Kidney epithelial cell (primary cell): ENCODE results near the gene TRIP11. TPM values are rescaled to one million over a fixed set of nuclear protein-coding genes. Genes with fewer than 3 reads are reported as not detected.

Experiments
- DNase-seq: peaks from one replicate; pipeline ENCODE4 v3.0.0-alpha.2; 2010; ENCODE audit warnings: low read depth
- H3K27me3 ChIP-seq: 2 replicates; pipeline ENCODE4 v1.6.0; 2011; ENCODE audit warnings: low read length; ENCODE audit not compliant: control insufficient read depth, insufficient read depth
- H3K36me3 ChIP-seq: 2 replicates; pipeline ENCODE4 v1.5.1; 2011; ENCODE audit warnings: low read length; ENCODE audit not compliant: control insufficient read depth, insufficient read depth
- H3K4me3 ChIP-seq: 2 replicates; pipeline ENCODE4 v1.5.1; 2011; ENCODE audit warnings: low read depth, mild to moderate bottlenecking, control low read depth, low read length
- CTCF ChIP-seq: IDR thresholded peaks from 2 replicates; pipeline ENCODE4 v1.5.1; 2011; ENCODE audit warnings: mild to moderate bottlenecking, moderate library complexity, low read length, control low read depth, inconsistent platforms; ENCODE audit not compliant: insufficient read depth, poor library complexity, severe bottlenecking
- total RNA-seq: library from RNA; depleted of rRNA; stranded (reverse); fragments of >200 nt; gene quantifications from 2 replicates; pipeline ENCODE4 v1.2.3, GENCODE V29; 2015

Gene TRIP11
- total RNA-seq, 1 donor from 2014 or later = 19.4 TPM

DNA sequence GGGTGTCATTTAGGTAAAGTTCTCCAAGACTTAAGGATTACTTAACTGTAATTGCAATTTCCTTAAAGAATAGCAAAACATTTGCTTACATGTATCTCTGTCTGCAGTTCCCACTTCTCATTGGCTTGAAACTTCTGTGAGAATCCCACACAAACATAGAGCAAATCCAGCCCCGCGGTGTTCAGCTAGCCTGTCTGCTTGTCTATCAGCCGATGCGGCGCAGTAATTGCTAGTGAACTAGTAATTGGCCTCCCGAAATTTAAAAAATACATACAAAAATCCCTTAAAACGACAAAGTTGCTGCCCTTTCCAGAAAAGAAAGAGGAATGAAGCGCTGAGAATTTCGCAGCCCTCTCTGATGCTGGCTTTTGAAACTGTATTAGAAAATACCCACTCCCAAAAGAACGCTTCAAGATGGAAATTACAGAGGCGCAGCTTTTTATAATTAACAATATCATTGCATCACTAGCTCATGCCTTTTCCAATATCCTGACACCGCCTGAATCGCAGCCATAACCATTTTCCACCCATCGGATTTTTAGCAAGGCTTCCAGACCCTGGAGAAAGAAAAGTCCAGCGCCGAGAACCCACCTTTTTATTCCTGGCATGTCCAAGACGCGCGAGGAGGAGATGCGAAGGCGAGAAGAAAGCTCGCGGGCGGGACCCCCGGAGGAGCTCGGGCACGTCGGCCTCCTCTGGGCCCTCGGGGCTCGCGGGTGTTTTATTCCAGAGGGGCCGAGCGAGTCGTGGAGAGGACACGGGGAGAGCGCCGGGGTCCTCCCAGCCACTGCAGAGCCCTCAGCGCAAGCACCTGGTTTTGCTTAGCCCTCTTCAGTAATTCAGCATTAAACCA lies 93.0 kb downstream of the TRIP11 start:
- no peak for DNase-seq
- no peaks in the 10 kb centered on the region for H3K36me3 ChIP-seq
- H3K4me3 ChIP-seq = peak overlapping the region; percentile 51
- TF ChIP-seq CTCF = no peak
- peaks cover 3% of the 10 kb centered on the region for H3K27me3 ChIP-seq

GRCh38 chr14:91945751-91946621 lies 93.9 kb downstream of the TRIP11 start:
- TF ChIP-seq CTCF = no peak
- DNase-seq = no peak
- H3K27me3 ChIP-seq = peaks cover 3% of the 10 kb centered on the region
- no peak overlapping the region for H3K4me3 ChIP-seq
- no peaks in the 10 kb centered on the region for H3K36me3 ChIP-seq

- no peak for DNase-seq
Measured at GRCh38 chr14:91942946-91943345, 96.9 kb downstream of the TRIP11 start.

DNA sequence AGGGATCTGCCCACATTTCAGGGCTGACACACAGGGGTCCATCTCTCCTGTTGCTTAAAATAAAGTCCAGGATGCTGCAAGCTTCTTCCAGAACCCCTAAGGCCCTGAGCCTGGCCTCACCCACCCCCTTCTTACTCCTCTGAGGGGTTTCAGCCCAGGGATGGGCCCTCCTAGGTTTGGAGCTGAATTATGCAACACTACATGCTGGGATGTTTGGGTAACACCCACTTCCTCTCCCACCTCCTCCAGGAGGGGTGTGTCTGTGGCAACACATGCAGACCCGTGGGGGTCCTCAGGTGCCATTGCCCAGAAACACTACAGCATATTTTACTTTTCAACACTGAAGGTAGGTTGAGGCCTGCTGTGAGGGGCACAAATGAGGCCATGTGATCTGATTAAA lies 97.7 kb downstream of the TRIP11 start:
- peaks cover 2% of the 10 kb centered on the region for H3K27me3 ChIP-seq
- TF ChIP-seq CTCF = no peak
- no peak for DNase-seq
- no peaks in the 10 kb centered on the region for H3K36me3 ChIP-seq
- H3K4me3 ChIP-seq = no peak overlapping the region

More at GRCh38 chr14:91942946-91943345, 96.9 kb downstream of the TRIP11 start:
- Histone ChIP-seq H3K4me3 (no peak overlapping the region), H3K36me3 (no peaks in the 10 kb centered on the region), H3K27me3 (peaks cover 3% of the 10 kb centered on the region)
- no peak for TF ChIP-seq CTCF

- H3K4me3 ChIP-seq = no peak overlapping the region
- TF ChIP-seq CTCF = no peak
- DNase-seq = no peak
- H3K27me3 ChIP-seq = no peaks in the 10 kb centered on the region
- H3K36me3 ChIP-seq = no peaks in the 10 kb centered on the region
Measured at GRCh38 chr14:91940209-91940608, 99.7 kb downstream of the TRIP11 start.
